HG03378 (cell line): ENCODE measurements around the gene LAMC2.
"Not testable (repeated sequence)": the region's sequence is repeated elsewhere in the genome, so short reads cannot be mapped to it uniquely, and the experiment has no call there.

Experiments used
- ATAC-seq: cut with Tn5 transposase; IDR thresholded peaks from one replicate; pipeline ENCODE4 v1.9.1; 2021; ENCODE audit warnings: mild to moderate bottlenecking, moderate library complexity; ENCODE audit not compliant: unreplicated experiment

Gene LAMC2

DNA sequence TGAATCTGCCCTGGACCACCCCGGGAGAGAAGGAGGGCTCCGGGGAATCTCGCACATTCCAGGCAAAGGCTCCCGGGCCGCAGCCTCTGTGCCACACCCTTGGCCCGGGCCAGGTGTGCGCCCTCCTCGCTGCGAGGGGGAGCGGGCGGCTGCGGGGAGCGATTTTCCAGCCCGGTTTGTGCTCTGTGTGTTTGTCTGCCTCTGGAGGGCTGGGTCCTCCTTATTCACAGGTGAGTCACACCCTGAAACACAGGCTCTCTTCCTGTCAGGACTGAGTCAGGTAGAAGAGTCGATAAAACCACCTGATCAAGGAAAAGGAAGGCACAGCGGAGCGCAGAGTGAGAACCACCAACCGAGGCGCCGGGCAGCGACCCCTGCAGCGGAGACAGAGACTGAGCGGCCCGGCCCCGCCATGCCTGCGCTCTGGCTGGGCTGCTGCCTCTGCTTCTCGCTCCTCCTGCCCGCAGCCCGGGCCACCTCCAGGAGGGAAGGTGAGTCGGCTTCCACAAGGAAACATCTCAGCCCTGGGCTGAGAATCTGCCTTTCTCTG is at the start of gene LAMC2:
LAMC2 (plus strand) TSS at position 324 of the 550 bp plus-strand sequence; CDS start at position 413, 89 bp downstream.
- ATAC-seq = no peak

DNA sequence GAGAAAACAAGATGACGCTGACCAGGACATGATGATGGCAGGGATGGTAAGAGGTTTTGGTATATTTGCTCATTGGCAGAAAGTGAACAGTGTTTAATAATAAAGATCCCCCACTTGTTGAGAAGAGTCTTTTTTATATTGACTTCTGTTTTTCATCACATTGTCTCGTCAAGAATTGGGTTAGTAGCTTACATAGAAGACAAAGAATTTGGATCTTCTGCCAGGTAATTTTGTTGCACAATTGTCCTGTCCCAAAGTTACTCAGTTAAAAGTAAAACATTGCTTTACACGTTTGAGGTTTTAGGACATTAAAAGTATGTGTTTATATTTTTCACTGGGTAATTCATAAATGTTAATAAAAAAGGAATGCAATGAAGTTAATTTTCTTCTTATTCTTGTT is 48.3 kb upstream of the LAMC2 start:
- no peak for ATAC-seq

DNA sequence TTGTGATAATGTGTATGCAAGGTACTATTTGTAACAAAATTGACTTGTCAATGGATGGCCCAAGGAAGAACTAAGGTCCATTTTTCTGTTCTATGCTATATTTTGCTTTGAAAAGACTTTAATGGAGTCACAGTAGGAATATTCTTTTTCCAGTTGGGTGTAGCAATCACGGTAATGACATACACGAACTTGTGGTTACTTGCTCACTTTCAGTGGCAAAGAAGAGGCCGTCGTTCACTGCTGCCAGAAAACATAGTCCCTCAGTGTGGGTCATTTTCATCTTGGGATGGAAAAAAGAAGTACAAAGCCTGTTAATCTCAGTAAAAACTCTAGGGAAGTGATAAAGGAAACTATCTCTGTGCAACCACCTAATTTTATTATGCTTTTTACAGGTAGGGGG is 47.8 kb upstream of the LAMC2 start:
- no peak for ATAC-seq

DNA sequence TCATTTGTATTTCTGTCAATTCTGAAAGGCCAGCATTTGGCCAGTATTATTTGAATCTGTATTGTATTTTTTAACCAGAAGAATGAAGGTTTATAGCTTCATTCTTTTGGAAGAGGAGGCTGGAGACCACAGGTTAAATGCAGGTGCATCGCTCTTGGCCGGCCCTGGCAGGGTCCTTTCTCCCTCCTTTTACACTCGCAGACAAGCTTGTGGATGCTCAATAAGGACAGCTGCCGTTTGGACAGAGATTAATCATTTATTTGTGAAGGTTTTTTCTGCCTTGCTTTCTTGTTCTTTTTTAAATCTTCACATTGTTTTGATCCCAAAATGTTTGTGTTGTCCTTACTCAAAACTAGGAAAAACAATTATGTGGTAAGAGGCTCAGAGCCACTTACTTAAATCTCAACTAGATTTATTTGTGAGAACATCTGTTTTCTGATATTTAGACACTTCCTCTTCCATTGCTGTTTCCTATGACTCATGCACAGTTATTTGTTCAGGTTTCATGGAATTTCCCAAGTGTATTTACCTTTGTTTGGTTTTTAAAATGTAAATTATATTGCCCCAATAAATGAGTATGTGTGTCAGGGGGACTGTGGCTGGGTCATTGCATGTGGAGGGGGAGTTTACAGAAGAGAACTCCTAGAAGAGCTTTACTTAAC is 46.7 kb upstream of the LAMC2 start:
- no peak for ATAC-seq

DNA sequence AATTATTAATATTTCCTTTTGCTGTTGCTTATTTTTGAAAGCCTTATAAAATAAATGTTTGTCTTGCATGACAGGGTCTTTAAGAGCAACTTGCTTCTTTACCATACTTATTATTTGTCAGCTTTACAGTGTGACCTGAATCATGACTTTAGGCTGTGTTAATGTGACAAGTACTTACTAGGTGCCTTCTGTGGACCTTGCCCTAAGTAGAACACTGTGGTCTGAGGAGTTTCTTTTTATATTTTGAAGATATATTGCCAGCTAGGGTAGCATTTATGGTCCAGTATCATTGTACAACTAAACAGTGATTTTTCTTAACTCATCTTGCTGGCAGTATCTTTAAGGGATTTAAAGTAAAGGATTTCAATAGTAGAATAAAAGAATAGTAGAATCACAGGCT is 45.4 kb upstream of the LAMC2 start:
- ATAC-seq = no peak

DNA sequence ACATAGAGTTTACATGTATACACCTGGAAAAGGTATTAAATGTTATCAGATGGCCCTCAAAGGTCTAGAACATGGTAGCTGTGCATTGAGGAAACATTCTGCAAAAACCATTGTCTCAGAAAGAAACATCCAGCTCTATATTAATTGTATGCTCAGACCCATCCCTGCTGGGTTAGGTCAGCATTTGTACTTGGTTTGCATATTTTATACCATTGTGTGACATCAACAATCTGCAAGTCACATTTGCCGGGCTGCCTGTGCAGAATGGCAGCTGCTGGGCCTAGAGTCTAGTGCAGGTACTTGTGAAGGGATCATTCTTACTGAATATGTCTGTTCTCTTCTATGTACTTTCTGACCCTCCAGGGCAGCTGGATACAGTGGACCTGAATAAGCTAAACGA is 43.9 kb upstream of the LAMC2 start:
- ATAC-seq = no peak

DNA sequence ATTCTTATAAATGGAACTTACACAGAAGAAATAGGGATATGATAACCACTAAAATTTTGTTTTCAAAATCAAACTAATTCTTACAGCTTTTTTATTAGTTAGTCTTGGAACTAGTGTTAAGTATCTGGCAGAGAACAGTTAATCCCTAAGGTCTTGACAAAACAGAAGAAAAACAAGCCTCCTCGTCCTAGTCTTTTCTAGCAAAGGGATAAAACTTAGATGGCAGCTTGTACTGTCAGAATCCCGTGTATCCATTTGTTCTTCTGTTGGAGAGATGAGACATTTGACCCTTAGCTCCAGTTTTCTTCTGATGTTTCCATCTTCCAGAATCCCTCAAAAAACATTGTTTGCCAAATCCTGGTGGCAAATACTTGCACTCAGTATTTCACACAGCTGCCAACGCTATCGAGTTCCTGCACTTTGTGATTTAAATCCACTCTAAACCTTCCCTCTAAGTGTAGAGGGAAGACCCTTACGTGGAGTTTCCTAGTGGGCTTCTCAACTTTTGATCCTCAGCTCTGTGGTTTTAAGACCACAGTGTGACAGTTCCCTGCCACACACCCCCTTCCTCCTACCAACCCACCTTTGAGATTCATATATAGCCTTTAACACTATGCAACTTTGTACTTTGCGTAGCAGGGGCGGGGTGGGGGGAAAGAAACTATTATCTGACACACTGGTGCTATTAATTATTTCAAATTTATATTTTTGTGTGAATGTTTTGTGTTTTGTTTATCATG is 42.3 kb upstream of the LAMC2 start:
- no peak for ATAC-seq

DNA sequence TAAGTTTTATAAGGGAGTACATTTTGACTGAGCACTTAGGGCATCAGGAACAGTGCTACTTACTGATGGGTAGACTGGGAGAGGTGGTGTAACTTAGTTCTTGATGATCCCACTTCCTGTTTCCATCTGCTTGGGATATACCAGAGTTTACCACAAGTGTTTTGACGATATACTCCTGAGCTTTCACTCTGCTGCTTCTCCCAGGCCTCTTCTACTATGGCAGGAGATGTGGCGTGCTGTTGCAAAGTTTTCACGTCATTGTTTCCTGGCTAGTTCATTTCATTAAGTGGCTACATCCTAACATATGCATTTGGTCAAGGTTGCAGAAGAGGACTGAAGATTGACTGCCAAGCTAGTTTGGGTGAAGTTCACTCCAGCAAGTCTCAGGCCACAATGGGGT is 41.3 kb upstream of the LAMC2 start:
- no peak for ATAC-seq

DNA sequence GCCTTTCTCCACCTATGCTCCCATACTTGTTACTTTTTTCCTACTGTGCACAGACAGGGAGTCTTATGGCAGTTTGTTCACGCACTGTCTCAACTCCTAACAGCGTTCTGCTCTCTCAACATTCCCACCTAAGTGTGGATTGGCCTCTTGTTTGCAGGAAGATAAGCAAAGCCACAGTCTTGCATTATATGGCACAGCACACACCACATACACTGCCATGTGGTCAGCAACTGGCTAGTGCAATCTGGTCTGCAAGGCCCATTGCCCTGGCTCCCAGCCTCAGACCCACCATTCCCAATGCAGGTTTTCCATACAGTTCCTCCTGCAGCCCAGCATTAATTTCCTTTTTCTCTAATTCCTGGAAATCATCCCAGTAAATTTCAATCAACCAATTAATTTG is 38.3 kb upstream of the LAMC2 start:
- no peak for ATAC-seq

DNA sequence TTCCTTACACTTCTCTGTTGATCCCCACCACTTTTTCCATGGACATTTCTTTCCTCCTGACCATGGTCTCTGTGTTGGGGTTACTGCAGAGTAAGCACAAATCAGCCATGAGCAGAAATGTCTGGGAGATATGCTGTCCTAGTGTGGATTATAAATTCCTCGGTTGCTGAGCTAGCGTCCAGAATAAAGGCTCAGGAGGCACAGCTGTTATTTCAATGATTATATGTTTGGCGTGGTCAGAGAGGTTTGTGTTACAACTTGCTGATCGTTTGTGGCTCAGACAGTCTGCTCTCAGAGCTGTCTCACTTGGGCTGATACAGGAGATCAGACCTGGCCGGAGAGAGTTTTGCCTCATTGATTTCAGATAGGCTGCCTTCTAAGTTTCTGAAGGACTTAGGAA is 37.5 kb upstream of the LAMC2 start:
- ATAC-seq = no peak

DNA sequence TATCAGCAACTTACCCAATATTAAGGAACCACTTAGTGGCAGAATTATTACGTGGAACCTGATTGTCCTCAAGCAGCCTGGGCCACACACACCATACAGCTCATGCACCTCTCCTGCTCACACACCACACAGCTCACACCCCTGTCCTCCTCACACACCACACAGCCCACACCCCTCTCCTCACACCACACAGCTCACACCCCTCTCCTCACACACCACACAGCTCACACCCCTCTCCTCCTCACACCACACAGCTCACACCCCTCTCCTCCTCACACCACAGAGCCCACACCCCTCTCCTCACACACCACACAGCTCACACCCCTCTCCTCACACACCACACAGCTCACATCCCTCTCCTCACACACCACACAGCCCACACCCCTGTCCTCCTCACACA is 36.8 kb upstream of the LAMC2 start:
- ATAC-seq = no peak

DNA sequence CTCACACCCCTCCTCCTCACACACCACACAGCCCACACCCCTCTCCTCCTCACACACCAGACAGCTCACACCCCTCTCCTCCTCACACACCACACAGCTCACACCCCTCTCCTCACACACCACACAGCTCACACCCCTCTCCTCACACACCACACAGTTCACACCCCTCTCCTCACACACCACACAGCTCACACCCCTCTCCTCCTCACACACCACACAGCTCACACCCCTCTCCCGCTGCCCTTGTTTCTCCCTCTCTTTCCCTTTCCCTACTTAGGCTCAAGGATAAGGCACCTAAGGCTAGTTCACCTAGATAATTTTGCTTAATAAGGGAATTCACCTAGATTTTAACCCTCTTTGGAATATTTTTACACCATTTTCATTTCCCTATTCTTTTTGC is 36.0 kb upstream of the LAMC2 start:
- ATAC-seq = not testable (repeated sequence)

DNA sequence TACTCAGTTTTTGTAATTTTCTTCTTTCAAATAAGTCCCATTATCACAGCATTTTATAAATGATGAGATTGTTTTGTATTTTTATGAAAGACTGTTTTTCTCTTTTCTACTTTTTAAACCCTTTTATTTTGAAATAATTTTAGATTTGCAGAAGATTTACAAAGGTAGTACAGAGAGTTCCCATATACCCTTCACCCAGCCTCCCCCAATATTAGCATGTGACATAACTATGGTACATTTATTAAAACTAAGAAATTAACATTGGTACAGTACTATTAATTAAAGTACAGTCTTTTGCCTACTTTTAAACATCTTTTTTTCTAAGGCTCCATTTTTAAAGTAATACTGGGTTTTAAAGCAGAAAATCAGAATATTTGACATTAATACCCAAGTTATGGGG is 35.6 kb upstream of the LAMC2 start:
- no peak for ATAC-seq

DNA sequence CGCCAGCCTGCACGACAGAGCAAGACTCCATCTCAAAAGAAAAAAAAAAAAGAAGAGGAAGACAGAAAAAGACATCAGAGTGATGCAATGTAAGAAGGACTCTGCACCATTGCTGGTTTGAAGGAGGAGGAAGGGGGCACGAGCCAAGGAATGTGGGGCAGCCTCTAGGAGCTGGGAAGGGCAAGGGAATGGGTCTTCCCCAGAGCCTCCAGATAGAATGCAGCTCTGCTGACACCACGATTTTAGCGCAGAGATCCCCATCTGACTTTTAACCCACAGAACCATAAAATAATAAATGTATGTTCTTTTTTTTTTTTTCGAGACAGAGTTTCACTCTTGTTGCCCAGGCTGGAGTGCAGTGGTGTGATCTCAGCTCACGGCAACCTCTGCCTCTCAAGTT is 33.9 kb upstream of the LAMC2 start:
- ATAC-seq = no peak

DNA sequence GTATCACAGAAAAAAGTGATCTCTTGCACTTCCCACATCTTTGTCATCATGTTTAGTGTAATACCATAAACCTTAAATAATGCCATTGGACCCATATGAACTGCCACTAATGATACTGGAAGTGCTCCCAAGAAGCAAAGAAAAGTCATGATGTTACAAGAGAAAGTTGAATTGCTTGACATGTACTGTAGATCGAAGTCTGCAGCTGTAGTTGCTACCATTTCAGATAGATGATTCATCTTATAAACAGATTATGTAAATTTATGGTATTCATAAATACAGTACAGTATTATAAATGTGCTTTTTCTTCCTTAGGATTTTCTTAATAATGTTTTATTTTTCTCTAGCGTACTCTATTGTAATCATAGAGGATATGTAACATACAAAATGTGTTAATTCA is 30.1 kb upstream of the LAMC2 start:
- no peak for ATAC-seq

DNA sequence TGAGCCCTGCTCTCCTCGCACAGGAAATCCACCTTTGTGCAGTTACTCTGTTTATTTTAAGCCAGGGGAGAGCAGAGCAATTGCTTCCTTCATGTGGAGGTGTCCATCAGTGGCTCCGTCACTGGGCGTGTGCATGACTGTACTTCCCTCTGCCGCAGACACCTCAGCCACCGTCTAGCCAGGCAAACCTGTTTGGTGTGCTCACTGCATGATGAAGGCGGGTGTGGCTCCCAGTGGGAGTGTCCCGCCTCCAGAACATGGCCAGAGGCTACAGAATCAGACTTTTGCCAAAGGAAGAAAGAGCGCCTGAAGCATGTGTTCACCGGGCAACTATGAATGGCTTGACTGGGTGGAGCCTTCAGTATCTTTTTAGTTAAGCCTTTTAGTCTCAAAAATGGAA is 26.1 kb upstream of the LAMC2 start:
- ATAC-seq = no peak

DNA sequence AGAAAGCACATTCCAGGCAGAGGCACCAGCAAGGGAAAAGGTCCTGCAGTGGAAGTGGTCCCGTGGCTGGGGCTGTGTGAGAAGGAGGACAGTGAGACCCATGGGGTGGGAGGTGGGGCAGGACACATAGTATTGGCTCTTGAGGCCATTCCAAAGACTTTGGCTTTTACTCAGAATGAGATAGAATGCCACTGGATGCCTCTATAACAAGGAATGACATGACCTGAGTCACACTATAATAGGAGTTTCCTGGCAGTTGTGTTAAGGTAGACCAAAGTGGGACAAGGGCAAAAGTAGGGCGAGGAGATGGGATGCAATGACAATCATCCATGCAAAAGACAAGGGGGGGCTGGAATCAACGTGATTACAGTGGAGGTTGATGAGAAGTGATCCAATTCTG is 24.7 kb upstream of the LAMC2 start:
- ATAC-seq = no peak

DNA sequence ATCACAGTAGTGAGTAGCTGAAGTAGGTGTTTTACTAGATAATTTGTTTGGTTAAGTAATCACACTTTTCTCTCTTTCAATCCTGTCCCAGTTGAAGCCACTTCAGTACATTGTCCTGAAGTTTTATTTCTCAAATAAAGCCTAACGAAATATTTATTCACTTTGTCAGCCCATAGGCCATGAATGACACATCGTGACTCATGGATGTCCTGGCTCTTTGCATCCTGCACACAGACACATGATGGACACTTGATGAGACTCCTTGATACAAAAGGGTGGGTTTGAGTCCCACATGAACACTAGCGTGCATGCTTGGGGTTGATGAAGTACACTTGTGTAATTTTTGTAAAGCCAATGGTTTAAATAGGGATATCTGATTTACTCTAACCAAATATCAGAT is 22.7 kb upstream of the LAMC2 start:
- ATAC-seq = no peak

DNA sequence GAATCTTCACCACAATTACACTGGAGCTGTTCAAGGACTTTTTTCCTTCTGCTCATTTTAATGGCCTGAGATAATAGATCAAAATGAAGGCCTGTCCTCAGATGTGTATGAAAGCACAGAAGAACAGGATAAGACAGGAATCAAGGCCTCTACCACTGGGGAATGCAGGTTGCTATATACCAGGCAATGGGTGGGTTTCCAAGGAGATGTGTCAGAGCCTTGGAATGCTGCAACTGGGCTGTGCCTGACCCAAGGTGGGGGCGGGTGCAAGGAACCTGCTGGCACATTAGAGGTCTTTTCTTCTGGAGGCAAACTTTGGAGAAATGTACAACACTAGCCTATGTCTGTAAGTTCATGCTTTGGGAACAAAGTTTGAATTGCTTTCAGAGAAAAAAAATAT is 21.7 kb upstream of the LAMC2 start:
- ATAC-seq = no peak

DNA sequence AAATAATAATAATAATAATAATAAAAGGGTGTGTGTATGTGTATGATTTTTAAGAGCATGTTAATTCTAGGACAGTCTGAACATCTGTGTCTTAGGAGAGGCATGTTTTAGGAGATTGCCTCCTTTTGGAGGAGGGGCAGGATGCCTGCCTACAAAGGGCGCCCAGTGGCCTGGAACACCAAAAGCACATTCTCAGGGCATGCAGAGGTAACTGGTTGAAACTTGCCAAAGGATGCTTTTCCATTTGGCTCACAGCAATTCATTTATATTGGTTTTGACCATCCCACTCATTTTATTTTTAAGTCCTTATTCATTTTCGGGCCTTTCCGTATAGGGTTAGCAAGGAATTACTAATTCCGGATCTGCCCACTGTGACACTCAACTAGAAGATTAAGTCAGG is 21.1 kb upstream of the LAMC2 start:
- ATAC-seq = no peak

DNA sequence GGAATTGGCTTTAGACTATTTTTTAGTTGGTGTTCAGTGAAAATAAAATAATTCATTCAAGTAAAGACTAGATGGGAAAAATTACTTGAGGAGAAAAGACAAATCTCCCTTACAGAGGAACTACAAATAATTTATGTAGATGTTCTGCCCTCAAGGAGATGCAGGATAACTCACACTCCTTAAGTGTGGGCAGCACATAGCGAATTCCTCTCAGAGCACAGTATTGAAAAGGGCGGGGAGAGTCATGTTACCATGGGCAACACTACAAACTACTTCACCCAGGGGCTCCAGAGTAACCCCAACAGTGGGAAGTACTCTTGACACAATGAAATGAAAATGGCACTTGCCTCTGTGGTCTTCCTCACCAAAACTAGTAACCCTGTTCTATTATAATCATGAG is 20.6 kb upstream of the LAMC2 start:
- ATAC-seq = no peak

DNA sequence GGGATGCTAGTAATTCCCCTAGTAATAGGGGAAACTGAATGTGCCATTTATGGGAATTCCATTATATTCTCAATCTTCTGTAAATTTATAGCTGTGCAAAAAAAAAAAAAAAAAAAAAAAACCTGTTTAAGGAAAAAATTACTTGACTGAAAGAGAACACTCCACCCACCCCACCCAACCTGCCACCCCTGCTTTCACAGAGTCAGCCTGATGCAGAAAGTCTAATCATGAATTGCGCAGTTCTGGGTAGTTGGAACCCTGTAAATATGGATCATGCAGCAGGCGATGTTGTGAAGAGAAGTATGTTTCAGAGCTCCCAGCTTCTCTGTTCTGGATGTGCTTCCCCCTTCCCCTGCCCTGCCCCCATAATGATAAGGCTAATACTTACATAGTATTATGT is 19.6 kb upstream of the LAMC2 start:
- ATAC-seq = no peak

DNA sequence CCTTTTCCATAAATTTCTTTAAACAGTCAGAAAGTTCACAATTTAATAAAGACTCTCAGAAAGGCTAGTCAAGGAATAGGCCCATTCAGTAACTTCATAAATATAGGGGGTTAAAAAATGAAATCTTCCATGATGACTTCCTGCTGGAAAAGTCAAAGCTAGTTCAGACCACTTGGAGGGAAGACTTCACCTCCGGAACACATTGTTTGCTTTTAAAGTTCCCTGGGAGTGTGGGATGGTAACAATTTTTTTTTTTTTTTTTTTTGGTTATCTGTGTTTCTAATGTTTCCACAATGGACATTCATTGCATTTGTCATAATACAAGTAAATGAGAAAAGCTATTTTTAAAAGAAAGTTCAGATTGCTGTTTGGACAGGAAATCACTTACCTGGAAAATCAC is 18.4 kb upstream of the LAMC2 start:
- ATAC-seq = no peak
